Body of pancreas (tissue), 4 donors: ENCODE data around the gene TMED4. TPM values are rescaled to one million over a fixed set of nuclear protein-coding genes. Genes with fewer than 3 reads are reported as not detected.
A peak's percentile ranks its signal among the peaks of the same experiment; 100 is the strongest.

Experiments
- ATAC-seq: fragments of 150-250 bp; one replicate; pipeline ENCODE4 v1.9.1; 2016
- DNase-seq, 4 donors: peaks; one replicate each; pipeline ENCODE4 v3.0.0-alpha.2; 2019
- H3K27ac ChIP-seq, 4 donors: fragments of 200-600 bp; sonication (generic); 1 replicate in 3 of 4; 2 replicates in 1 of 4; pipeline versions ENCODE4 v1.5.1 to v1.6.1; 2016 to 2019; ENCODE audit warnings: mild to moderate bottlenecking in 1 of 4, mixed read lengths in 1 of 4, moderate library complexity in 1 of 4
- H3K27me3 ChIP-seq, 2 donors: fragments of 200-600 bp; sonication (generic); one replicate each; pipeline ENCODE4 v1.6.0; 2016; ENCODE audit warnings: mild to moderate bottlenecking in 1 of 2
- H3K36me3 ChIP-seq, 2 donors: fragments of 200-600 bp; sonication (generic); replicated peaks in 1 of 2; 2 replicates each; pipeline ENCODE4 v1.5.1; 2016; ENCODE audit warnings: low read depth in 2 of 2; ENCODE audit not compliant: insufficient read depth in 1 of 2
- H3K4me1 ChIP-seq: fragments of 200-600 bp; sonication (generic); one replicate; pipeline ENCODE4 v1.6.0; 2016
- H3K4me3 ChIP-seq, 2 donors: fragments of 200-600 bp; sonication (generic); 1 replicate in 1 of 2; 2 replicates in 1 of 2; pipeline ENCODE4 v1.5.1; 2016 to 2019
- H3K9me3 ChIP-seq, 3 donors: fragments of 200-600 bp; sonication (generic); 1 replicate in 2 of 3; 2 replicates in 1 of 3; pipeline ENCODE4 v1.5.1; 2016
- CTCF ChIP-seq, 7 experiments: fragments of 450-650 bp in 4 of 7; fragments of 200-600 bp in 3 of 7; sonication (generic) in 3 of 7; IDR thresholded peaks; one replicate each; pipeline ENCODE4 v1.5.1; 2016 to 2019; ENCODE audit warnings: antibody characterized with exemption in 7 of 7
- POLR2A ChIP-seq, 3 donors: fragments of 450-650 bp; IDR thresholded peaks; one replicate each; pipeline ENCODE4 v1.6.1; 2016; ENCODE audit warnings: antibody characterized with exemption in 3 of 3, mild to moderate bottlenecking in 2 of 3
- WGBS, 2 donors: methylation state at CpG; one replicate each; pipeline ENCODE4 v1.1.5; 2017; 5-methylcytosine and 5-hydroxymethylcytosine counted together
- intact Hi-C: fragments of 100-400 bp; cut with DNase I; formaldehyde crosslinking; loops from one replicate; pipeline ENCODE4 v1.15.1; 2023
- total RNA-seq, 2 donors: library from RNA; depleted of rRNA; stranded (reverse); fragments of >200 nt; gene quantifications; one replicate each; pipeline ENCODE4 v1.1.0, GENCODE V29; 2016

The TMED4 gene
- total RNA-seq, 2 donors from 2014 or later, result 52.4 to 65.6 TPM

GRCh38 chr7:44608916-44609648 lies 27.1 kb upstream of the TMED4 start:
- TF ChIP-seq CTCF (IDR thresholded peaks at IDR 0.05) (no peak), POLR2A (IDR thresholded peaks at IDR 0.05) (no peak)
- ATAC-seq (no peak), DNase-seq (no peak)
- Histone ChIP-seq H3K4me3 (no peak overlapping the region), H3K27me3 (no peaks in the 10 kb centered on the region), H3K36me3 (no peaks in the 10 kb centered on the region), H3K27ac (no peak overlapping the region), H3K4me1 (peaks cover 25% of the 10 kb centered on the region), H3K9me3 (no peaks in the 10 kb centered on the region)
- intact Hi-C loops, result loop anchor here (10.0 kb wide), 1 partner anchor 136 kb away; the partner anchor contains the start of gene ZMIZ2
- WGBS, 2 donors, result 79 to 85% methylated on average over 14 of the region's 14 CpGs

GRCh38 chr7:44607141-44608068 lies 25.4 kb upstream of the TMED4 start:
- Histone ChIP-seq H3K27me3 (no peaks in the 10 kb centered on the region), H3K27ac (peak overlapping the region; percentile 98 to 99 (median 98)), H3K9me3 (no peaks in the 10 kb centered on the region), H3K36me3 (no peaks in the 10 kb centered on the region), H3K4me3 (peak overlapping the region; percentile 23 to 98), H3K4me1 (peaks cover 25% of the 10 kb centered on the region)
- intact Hi-C loops, result loop anchor here (10.0 kb wide), 1 partner anchor 137 kb away; the partner anchor contains the start of gene ZMIZ2
- ATAC-seq (no peak), DNase-seq (no peak)
- 48 to 59% methylated on average over 27 to 34 of the region's 35 CpGs for whole genome bisulfite sequencing, 2 donors
- TF ChIP-seq CTCF (IDR thresholded peaks at IDR 0.05), result no peak
- TF ChIP-seq POLR2A (IDR thresholded peaks at IDR 0.05), result no peak

GRCh38 chr7:44606341-44607140 lies 24.5 kb upstream of the TMED4 start, which contains the start of gene OGDH:
TSS of gene OGDH (plus strand) at chr7:44606627. CDS start at chr7:44624344, 17,717 bp downstream.
- Histone ChIP-seq H3K9me3 (no peaks in the 10 kb centered on the region), H3K4me3 (peak within 1 kb of the TSS; percentile 73 to 98), H3K27ac (peak within 1 kb of the TSS; percentile 98 to 99 (median 98)), H3K36me3 (no peaks in the 10 kb centered on the region), H3K27me3 (no peaks in the 10 kb centered on the region), H3K4me1 (peaks cover 25% of the 10 kb centered on the region)
- peak; percentile 90 to 97 (median 95) for TF ChIP-seq POLR2A (IDR thresholded peaks at IDR 0.05)
- TF ChIP-seq CTCF (IDR thresholded peaks at IDR 0.05), result peak in 2 of 7 experiments; percentile 16 to 28
- ATAC-seq, result peak; percentile 96
- WGBS, 2 donors, result 0% methylated on average over 2 to 57 of the region's 93 CpGs
- intact Hi-C loops, result loop anchor here (10.0 kb wide), 1 partner anchor 138 kb away; the partner anchor contains the start of gene ZMIZ2
- DNase-seq, result peak; percentile 99

GRCh38 chr7:44604941-44605340 lies 22.9 kb upstream of the TMED4 start:
- no peak for ATAC-seq
- Histone ChIP-seq H3K27ac (no peak overlapping the region), H3K9me3 (no peaks in the 10 kb centered on the region), H3K4me1 (peaks cover 25% of the 10 kb centered on the region), H3K4me3 (no peak overlapping the region), H3K36me3 (no peaks in the 10 kb centered on the region), H3K27me3 (no peaks in the 10 kb centered on the region)
- no peak for DNase-seq
- WGBS, 2 donors, result 75 to 84% methylated on average over 2 of the region's 2 CpGs
- no peak for TF ChIP-seq CTCF (IDR thresholded peaks at IDR 0.05)
- no peak for TF ChIP-seq POLR2A (IDR thresholded peaks at IDR 0.05)
- intact Hi-C loops, result loop anchor here (10.0 kb wide), 1 partner anchor 140 kb away; the partner anchor contains the start of gene ZMIZ2
